Measurements from ENCODE around the gene SORCS2. TPM values are rescaled to one million over a fixed set of nuclear protein-coding genes. Genes with fewer than 3 reads are reported as not detected.
A peak's percentile ranks its signal among the peaks of the same experiment; 100 is the strongest.

The SORCS2 gene
- total RNA-seq, 1 donor from 2014 or later, result 10.9 TPM

- Mint-ChIP-seq H3K27ac (ENCODE audit: unreplicated experiment) (no peak overlapping the region), H3K27me3 (ENCODE audit: low read depth) (peaks cover 34% of the 10 kb centered on the region), H3K4me1 (ENCODE audit: low read depth) (no peaks in the 10 kb centered on the region), H3K36me3 (ENCODE audit: low read depth) (peaks cover 3% of the 10 kb centered on the region), H3K4me3 (ENCODE audit: unreplicated experiment) (no peak overlapping the region), H3K9me3 (ENCODE audit: low read depth) (no peaks in the 10 kb centered on the region)
- peak; percentile 80 for DNase-seq (ENCODE audit: low spot score)
- no peak for TF ChIP-seq CTCF (IDR thresholded peaks at IDR 0.05)
Observed at GRCh38 chr4:7664106-7664505, 471.8 kb downstream of the SORCS2 start.

- no peak overlapping the region for H3K27ac Mint-ChIP-seq (ENCODE audit: unreplicated experiment)
- H3K27me3 Mint-ChIP-seq (ENCODE audit: low read depth), result peaks cover 36% of the 10 kb centered on the region
- DNase-seq (ENCODE audit: low spot score), result no peak
- no peaks in the 10 kb centered on the region for H3K9me3 Mint-ChIP-seq (ENCODE audit: low read depth)
- peaks cover 6% of the 10 kb centered on the region for H3K36me3 Mint-ChIP-seq (ENCODE audit: low read depth)
- no peak overlapping the region for H3K4me3 Mint-ChIP-seq (ENCODE audit: unreplicated experiment)
- no peak for TF ChIP-seq CTCF (IDR thresholded peaks at IDR 0.05)
- no peaks in the 10 kb centered on the region for H3K4me1 Mint-ChIP-seq (ENCODE audit: low read depth)
Observed at GRCh38 chr4:7665321-7665720, 473.0 kb downstream of the SORCS2 start.

GRCh38 chr4:7666011-7666410, 473.7 kb downstream of the SORCS2 start:
- Mint-ChIP-seq H3K4me1 (ENCODE audit: low read depth) (no peaks in the 10 kb centered on the region), H3K4me3 (ENCODE audit: unreplicated experiment) (no peak overlapping the region)
- TF ChIP-seq CTCF (IDR thresholded peaks at IDR 0.05), result no peak

DNA sequence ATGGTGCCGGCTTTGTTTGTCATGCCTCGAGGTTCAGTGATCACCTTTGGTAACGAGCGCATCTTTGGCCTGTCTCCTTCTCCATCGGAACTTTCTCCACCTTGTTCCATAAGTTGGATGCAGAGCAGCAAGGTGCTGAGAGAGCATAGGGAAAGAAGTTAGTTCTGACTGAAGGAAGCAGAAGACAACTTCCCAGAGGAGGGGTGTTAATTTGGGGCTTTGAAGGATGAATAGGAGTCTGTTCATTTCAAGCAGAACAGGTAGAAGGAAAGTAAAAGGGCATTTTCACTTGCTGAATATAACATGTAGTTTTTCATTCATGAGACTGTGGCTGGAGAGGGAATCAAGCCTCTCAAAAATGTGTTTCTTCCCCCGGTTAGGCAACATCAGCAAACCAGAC, 474.4 kb downstream of the SORCS2 start:
- no peak overlapping the region for H3K27ac Mint-ChIP-seq (ENCODE audit: unreplicated experiment)
- no peaks in the 10 kb centered on the region for H3K4me1 Mint-ChIP-seq (ENCODE audit: low read depth)
- H3K27me3 Mint-ChIP-seq (ENCODE audit: low read depth), result peaks cover 39% of the 10 kb centered on the region
- H3K36me3 Mint-ChIP-seq (ENCODE audit: low read depth), result peaks cover 14% of the 10 kb centered on the region
- no peak for DNase-seq (ENCODE audit: low spot score)
- peaks cover 11% of the 10 kb centered on the region for H3K9me3 Mint-ChIP-seq (ENCODE audit: low read depth)
- H3K4me3 Mint-ChIP-seq (ENCODE audit: unreplicated experiment), result no peak overlapping the region
- no peak for TF ChIP-seq CTCF (IDR thresholded peaks at IDR 0.05)

More at GRCh38 chr4:7666011-7666410, 473.7 kb downstream of the SORCS2 start:
- H3K27me3 Mint-ChIP-seq (ENCODE audit: low read depth), result peaks cover 35% of the 10 kb centered on the region
- no peak overlapping the region for H3K27ac Mint-ChIP-seq (ENCODE audit: unreplicated experiment)
- H3K36me3 Mint-ChIP-seq (ENCODE audit: low read depth), result peaks cover 7% of the 10 kb centered on the region
- peaks cover 4% of the 10 kb centered on the region for H3K9me3 Mint-ChIP-seq (ENCODE audit: low read depth)
- DNase-seq (ENCODE audit: low spot score), result no peak

GRCh38 chr4:7668271-7668670, 475.9 kb downstream of the SORCS2 start:
- Mint-ChIP-seq H3K36me3 (ENCODE audit: low read depth) (peaks cover 14% of the 10 kb centered on the region), H3K4me1 (ENCODE audit: low read depth) (no peaks in the 10 kb centered on the region), H3K9me3 (ENCODE audit: low read depth) (peaks cover 11% of the 10 kb centered on the region), H3K27me3 (ENCODE audit: low read depth) (peaks cover 44% of the 10 kb centered on the region), H3K27ac (ENCODE audit: unreplicated experiment) (no peak overlapping the region), H3K4me3 (ENCODE audit: unreplicated experiment) (no peak overlapping the region)
- TF ChIP-seq CTCF (IDR thresholded peaks at IDR 0.05), result no peak
- DNase-seq (ENCODE audit: low spot score), result peak; percentile 30

All from chondrocyte (in vitro differentiated cells).